HFFc6 (cell line): ENCODE results near the gene CHCT1. TPM values are rescaled to one million over a fixed set of nuclear protein-coding genes. Genes with fewer than 3 reads are reported as not detected.

Experiments
- DNase-seq: peaks from one replicate; pipeline ENCODE4 v3.0.0-alpha.2; 2018
- H3K27ac Mint-ChIP-seq: 2 replicates; pipeline ENCODE4 v1.8.0; 2020; ENCODE audit warnings: mild to moderate bottlenecking, mixed read lengths
- H3K27me3 Mint-ChIP-seq: 2 replicates; pipeline ENCODE4 v1.8.0; 2021; ENCODE audit warnings: mild to moderate bottlenecking, moderate library complexity, mixed read lengths; ENCODE audit not compliant: insufficient read depth
- H3K36me3 Mint-ChIP-seq: 2 replicates; pipeline ENCODE4 v1.8.0; 2021; ENCODE audit warnings: low read depth, mixed read lengths
- H3K4me1 Mint-ChIP-seq: 2 replicates; pipeline ENCODE4 v1.8.0; 2020; ENCODE audit warnings: low read depth, mixed read lengths
- H3K4me3 Mint-ChIP-seq: 2 replicates; pipeline ENCODE4 v1.8.0; 2020; ENCODE audit warnings: mild to moderate bottlenecking, moderate library complexity, mixed read lengths
- H3K9me3 Mint-ChIP-seq: 2 replicates; pipeline ENCODE4 v1.8.0; 2020; ENCODE audit warnings: mild to moderate bottlenecking, mixed read lengths
- total RNA-seq, 6 experiments: library from RNA; stranded (reverse); fragmentation: NEBNext Ultra II Directional; extraction: Animal tissue kit (Norgen Biotek cat#: 25700); gene quantifications; 2 replicates in 1 of 6; 3 replicates in 5 of 6; pipeline ENCODE4 v1.2.3, GENCODE V29; 2021
- TF ChIP-seq, protein P1 (sequence below): fragments of 200-600 bp; sonication (generic); IDR thresholded peaks from 2 replicates; pipeline ENCODE4 v1.5.0; 2021; ENCODE audit warnings: antibody characterized with exemption, mild to moderate bottlenecking

The CHCT1 gene
- total RNA-seq, 6 experiments from 2014 or later: not detected

DNA sequence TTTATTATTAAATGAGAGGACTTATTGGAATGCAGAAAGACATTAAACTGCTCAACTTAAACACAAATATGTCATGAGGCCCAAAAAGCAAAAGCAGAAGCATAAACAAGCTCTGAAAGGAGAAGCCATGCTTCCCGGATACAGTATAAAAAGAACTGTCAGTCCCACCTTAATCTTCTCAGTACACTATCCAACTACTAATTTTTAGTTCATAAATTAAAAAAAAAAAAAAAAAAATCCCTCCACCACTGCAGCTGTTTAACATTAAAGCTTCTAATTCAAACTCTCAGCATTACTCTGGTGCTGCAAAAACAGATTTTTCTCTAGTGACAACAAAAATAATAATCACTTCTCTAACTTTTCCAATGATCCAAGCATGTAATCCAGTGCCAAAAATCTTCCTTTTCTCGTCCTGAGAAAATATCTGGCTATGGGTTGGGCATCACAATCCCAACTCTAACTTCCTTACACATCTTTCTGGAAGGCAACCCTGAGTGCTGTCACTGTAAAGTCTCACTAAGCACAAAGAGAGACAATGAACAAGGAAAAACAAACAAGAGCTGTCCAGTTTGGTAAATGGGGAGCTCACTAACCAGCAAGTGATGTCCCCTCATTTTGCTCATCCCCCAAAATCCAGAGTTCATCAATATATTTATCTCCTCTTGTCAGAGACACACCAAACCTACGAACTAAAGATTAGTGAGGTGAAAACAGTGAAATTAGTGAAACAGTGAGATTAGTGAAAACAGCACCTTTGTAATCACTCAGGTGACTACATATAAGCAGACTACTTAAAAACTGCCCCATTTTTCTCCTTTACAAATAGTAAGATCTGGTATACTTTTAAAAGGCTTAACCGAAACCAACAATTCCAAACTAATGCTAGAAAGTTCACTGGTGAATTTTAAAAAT lies 35.9 kb upstream of the CHCT1 start:
- DNase-seq: no peak
- Mint-ChIP-seq H3K4me1 (peaks cover 77% of the 10 kb centered on the region), H3K4me3 (peak overlapping the region; percentile 38), H3K27me3 (no peaks in the 10 kb centered on the region), H3K9me3 (no peaks in the 10 kb centered on the region), H3K36me3 (peaks cover 5% of the 10 kb centered on the region), H3K27ac (peak overlapping the region; percentile 48)
- TF ChIP-seq, protein P1, sequence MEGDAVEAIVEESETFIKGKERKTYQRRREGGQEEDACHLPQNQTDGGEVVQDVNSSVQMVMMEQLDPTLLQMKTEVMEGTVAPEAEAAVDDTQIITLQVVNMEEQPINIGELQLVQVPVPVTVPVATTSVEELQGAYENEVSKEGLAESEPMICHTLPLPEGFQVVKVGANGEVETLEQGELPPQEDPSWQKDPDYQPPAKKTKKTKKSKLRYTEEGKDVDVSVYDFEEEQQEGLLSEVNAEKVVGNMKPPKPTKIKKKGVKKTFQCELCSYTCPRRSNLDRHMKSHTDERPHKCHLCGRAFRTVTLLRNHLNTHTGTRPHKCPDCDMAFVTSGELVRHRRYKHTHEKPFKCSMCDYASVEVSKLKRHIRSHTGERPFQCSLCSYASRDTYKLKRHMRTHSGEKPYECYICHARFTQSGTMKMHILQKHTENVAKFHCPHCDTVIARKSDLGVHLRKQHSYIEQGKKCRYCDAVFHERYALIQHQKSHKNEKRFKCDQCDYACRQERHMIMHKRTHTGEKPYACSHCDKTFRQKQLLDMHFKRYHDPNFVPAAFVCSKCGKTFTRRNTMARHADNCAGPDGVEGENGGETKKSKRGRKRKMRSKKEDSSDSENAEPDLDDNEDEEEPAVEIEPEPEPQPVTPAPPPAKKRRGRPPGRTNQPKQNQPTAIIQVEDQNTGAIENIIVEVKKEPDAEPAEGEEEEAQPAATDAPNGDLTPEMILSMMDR: no peak

DNA sequence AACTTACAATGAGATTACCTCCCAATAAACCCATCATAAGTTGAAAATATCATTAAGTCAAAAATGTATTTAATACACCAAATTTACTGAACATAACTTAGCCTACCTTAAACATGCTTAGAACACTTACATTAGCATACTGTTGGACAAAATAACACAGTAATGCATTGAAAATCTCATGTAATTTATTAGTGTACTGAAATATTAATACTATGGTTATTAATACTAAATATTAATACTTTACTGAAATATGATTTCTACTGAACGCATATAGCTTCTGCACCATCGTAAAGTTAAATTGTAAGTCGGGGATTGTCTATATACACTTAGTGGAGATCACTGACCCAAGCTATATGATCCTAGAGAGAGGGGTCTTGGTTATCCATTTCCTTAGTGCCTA lies 34.6 kb upstream of the CHCT1 start:
- H3K4me3 Mint-ChIP-seq: no peak overlapping the region
- H3K9me3 Mint-ChIP-seq: no peaks in the 10 kb centered on the region
- no peak for DNase-seq
- no peak overlapping the region for H3K27ac Mint-ChIP-seq
- H3K4me1 Mint-ChIP-seq: peaks cover 66% of the 10 kb centered on the region
- peaks cover 5% of the 10 kb centered on the region for H3K36me3 Mint-ChIP-seq
- no peaks in the 10 kb centered on the region for H3K27me3 Mint-ChIP-seq
- TF ChIP-seq, protein P1: no peak

DNA sequence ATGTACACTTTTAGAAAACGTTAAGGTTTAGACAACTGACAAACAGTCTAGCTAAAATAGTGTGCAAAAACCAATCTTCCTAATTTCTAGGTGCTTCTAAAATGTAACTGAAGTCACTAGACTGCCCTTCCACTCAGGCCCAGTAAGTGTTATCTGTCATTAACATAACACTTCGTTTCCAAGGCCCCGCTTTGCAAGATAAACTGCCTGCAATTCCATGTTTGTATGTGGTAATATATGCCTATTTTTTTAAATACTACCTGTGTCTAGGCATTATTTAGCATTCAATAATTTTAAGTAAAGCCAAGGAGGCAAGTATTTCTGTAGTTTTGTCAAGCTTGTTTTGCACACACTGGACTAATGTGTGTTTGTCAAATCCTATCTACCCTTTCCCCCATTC lies 33.5 kb upstream of the CHCT1 start:
- H3K4me3 Mint-ChIP-seq: peak overlapping the region; percentile 43; the same call in 1 of the 2 replicates
- peaks cover 64% of the 10 kb centered on the region for H3K4me1 Mint-ChIP-seq
- DNase-seq: no peak
- peak overlapping the region; percentile 26; the same call in 1 of the 2 replicates for H3K27ac Mint-ChIP-seq
- H3K36me3 Mint-ChIP-seq: peaks cover 5% of the 10 kb centered on the region
- TF ChIP-seq, protein P1: no peak
- no peaks in the 10 kb centered on the region for H3K9me3 Mint-ChIP-seq
- no peaks in the 10 kb centered on the region; the same call in 1 of the 2 replicates for H3K27me3 Mint-ChIP-seq

DNA sequence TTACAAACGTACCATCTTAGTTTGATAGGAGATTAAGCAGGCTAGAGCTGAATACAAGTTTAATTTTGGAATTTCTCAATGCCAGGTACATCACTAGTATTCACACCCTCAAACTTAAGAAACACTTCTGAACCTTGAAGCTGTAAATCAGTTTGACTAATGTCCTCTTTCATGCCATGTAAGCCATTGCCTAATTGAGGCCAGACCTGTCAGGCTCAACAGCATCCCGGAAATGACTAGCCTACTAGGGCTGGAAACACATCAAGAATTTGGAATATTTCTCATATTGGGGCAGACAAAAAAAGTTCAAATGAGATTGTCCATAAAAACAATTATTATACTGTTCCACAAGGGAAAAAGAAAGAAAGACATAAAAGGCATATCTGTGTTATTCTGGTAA lies 32.1 kb upstream of the CHCT1 start:
- DNase-seq: peak; percentile 51
- H3K27ac Mint-ChIP-seq: peak overlapping the region; percentile 99
- H3K27me3 Mint-ChIP-seq: no peaks in the 10 kb centered on the region; the same call in 1 of the 2 replicates
- no peaks in the 10 kb centered on the region for H3K9me3 Mint-ChIP-seq
- TF ChIP-seq, protein P1: no peak
- peak overlapping the region; percentile 91 for H3K4me3 Mint-ChIP-seq
- peaks cover 53% of the 10 kb centered on the region for H3K4me1 Mint-ChIP-seq
- peaks cover 2% of the 10 kb centered on the region for H3K36me3 Mint-ChIP-seq

- peak; percentile 27 for DNase-seq
- no peaks in the 10 kb centered on the region; the same call in 1 of the 2 replicates for H3K27me3 Mint-ChIP-seq
Observed at GRCh38 chr17:60390925-60391470, 31.3 kb upstream of the CHCT1 start.

More at GRCh38 chr17:60390925-60391470, 31.3 kb upstream of the CHCT1 start:
- H3K4me3 Mint-ChIP-seq: peak overlapping the region; percentile 91
- no peaks in the 10 kb centered on the region for H3K9me3 Mint-ChIP-seq
- peak overlapping the region; percentile 99 for H3K27ac Mint-ChIP-seq
- peaks cover 45% of the 10 kb centered on the region for H3K4me1 Mint-ChIP-seq
- TF ChIP-seq, protein P1: no peak
- H3K36me3 Mint-ChIP-seq: no peaks in the 10 kb centered on the region
